SH-SY5Y (cell line): ENCODE measurements around the gene KLHL3.

Experiments used
- GATA2 ChIP-seq: IDR thresholded peaks from 2 replicates; pipeline ENCODE4 v1.6.1; 2011; ENCODE audit warnings: mild to moderate bottlenecking, low read depth, low read length
- GATA3 ChIP-seq: IDR thresholded peaks from 2 replicates; pipeline ENCODE4 v1.6.1; 2011; ENCODE audit warnings: low read depth, mild to moderate bottlenecking, low read length, moderate library complexity

DNA sequence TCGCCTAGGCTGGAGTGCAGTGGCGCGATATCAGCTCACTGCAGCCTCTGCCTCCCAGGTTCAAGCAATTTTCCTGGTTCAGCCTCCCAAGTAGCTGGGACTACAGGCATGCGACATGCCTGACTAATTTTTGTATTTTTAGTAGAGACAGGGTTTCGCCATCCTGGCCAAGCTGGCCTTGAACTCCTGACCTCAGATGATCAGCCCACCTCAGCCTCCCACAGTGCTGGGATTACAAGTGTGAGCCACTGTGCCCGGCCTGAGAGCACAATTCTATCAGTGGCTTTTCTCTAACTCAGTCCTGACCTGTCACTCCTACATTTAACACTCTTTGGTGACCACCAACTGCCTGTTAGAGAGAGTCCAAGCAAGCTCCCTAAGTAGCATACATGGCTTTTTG lies 154.1 kb downstream of the KLHL3 start:
- no peak for TF ChIP-seq GATA2
- TF ChIP-seq GATA3: no peak
